ENCODE results near the gene SCN2B.

SCN2B gene

DNA sequence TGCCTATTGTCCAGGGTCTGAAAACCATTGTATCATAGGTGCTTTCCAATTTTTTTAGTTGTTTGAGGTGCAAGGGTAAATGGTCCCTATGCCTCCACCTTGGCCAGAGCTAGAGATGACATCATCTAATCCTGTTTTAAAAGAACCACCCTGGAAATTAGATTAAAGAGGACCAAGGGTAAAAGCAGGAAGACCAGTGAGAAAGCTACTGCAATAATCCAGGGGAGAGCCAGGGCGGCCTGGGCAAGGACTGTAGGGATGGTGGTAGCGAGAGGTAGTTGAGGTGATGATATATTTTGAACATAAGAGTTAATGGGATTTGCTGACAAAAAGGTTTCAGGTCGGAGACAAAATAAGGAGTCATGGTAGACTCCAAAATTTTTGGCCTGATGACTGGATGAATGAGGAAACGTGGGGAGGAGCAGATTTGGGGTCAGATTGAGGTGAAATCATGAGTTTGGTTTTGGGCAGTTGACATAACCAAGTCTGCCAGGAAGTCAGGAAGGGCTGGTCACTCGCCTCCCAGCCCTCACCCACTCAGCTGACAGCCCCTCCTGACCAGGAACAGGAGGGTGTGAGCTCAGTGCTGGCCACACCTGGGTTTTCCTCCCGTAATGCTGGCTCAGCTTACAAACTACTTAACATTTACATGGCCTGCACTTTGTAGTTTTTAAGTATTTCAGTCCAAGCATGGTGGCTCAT, 46.8 kb downstream of the SCN2B start:
- DNase-seq: no peak

DNA sequence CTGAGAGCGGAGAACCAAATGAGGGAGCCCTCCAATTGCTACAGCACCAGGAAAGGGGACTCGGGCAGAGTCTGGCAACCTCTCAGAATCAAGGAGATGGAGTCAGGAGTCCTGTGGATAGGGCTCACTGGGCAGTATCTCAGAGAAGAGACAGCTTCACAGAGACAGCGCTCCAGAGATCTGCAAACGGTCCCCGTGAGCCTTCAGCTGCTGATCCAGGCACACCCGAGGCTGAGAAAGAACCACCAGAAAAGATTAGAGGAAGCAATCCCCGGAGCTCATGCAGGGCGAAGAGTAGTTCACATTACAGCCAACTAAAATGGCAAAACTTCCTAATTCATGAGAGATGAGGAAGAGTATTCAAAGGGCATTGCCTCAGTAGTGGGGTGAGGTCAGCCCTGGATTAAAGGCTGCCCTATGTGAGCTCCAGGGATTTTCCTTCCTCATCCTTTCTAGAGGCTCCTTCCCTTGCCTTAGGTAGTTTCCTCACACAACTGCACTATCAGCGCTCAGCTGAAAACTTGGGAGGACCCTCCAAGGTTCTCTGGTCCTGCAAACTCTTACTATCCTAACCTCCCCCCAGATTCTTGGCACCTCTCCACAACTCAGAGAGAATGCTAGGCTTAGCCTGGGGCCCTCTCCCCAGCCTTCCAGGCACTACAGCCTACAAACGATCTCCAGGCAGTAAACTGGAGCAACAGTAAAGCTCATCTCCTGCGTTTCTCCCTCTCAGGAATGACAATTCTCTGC, 47.5 kb downstream of the SCN2B start:
- no peak for DNase-seq

DNA sequence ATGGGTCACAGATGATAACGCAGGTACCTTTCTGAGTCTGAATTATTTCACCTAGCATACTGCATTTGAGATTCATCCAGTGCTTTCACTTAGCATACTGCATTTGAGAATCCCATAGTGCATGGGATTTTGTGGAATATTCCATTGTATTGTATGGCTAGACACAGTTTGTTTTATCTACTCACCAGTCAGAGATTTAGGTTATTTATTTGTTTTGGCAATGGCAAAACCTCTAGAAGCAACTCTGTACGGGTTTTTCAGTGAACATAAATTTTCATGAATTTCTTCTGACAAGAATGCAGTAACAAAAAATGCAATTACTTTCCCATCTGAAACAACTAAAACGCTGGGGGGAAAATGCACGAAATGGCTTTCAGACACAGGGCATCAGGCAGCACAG, 48.1 kb downstream of the SCN2B start:
- DNase-seq: no peak

DNA sequence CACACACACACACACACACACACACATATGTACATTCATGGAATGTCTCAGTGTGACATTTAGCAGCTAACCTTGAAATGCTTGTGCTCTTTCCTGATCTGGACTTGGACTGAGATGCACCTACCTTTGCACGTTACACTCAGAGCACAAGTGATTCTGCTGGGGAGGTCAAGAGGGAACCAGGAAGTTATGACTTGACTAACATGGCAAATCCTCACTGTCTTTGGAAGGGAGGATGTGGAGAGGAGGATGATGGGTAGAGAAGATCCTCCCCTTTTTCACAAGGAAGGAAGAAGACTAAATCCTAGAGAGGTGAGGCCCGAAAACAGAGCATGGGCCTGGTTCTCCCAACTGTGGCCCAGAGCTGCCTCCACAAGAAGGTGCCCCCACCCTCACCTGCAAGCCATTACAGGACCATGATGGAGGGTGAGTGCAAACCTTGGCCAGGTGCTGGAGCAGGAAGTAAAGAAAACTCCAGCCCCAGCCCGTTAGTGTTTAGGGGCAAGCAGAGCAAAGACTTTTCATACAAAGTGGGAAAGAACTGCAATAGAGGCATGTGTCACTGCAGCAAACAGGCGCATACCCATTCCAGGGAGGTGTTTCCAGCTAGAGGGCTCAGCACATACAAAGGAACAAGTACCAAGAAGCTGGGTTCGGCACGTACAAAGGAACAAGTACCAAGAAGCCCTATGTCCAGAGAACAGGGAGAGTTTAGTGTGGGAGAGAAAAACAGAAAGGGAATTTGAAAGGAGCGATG, 50.2 kb downstream of the SCN2B start:
- no peak for DNase-seq

DNA sequence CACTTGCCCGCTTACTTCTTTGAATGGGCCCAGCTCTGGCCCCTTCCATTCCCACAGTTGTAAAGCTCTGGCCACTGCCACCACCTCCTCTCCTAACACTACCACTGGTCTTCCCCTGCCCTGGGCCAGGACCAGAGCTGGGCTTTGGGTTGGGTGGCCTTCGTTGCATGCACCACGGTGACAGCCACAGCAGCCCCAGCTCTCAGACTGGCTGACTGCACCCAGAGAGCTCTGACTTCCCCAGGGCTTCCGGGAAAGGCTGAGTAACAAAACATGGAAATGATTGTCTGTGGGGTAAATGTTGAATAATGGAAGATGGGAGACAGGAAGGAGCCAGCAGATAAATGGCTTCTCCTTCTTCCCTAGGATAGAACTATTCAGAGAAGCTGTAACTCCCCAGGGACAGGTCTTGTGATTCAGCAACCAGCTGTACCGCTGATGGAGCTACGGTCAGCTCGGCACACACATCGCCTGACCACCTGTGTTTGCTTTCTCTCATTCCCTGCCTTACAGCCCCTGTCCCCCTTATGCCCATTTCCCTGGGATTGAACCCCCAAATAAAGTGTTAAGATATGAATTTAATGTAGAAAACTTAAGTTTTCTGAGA, 51.4 kb downstream of the SCN2B start:
- DNase-seq: no peak

DNA sequence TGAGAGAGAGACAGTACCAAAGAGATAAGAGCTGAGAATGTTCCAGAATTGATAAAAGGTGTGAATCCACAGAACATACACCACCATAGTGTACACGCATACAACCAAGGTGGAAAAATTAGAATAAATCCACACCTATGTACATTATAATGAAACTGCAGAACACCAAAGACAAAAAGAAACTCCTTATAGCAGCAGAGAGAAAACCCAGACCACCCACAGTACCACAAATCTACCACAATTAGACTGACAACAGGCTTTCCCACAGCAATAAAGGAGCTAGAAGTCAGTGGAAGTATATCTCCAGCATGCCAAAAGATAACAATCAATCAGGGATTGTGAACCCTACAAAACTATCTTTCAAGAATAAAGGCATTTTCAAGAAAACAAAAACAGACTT, 55.6 kb downstream of the SCN2B start:
- no peak for DNase-seq

DNA sequence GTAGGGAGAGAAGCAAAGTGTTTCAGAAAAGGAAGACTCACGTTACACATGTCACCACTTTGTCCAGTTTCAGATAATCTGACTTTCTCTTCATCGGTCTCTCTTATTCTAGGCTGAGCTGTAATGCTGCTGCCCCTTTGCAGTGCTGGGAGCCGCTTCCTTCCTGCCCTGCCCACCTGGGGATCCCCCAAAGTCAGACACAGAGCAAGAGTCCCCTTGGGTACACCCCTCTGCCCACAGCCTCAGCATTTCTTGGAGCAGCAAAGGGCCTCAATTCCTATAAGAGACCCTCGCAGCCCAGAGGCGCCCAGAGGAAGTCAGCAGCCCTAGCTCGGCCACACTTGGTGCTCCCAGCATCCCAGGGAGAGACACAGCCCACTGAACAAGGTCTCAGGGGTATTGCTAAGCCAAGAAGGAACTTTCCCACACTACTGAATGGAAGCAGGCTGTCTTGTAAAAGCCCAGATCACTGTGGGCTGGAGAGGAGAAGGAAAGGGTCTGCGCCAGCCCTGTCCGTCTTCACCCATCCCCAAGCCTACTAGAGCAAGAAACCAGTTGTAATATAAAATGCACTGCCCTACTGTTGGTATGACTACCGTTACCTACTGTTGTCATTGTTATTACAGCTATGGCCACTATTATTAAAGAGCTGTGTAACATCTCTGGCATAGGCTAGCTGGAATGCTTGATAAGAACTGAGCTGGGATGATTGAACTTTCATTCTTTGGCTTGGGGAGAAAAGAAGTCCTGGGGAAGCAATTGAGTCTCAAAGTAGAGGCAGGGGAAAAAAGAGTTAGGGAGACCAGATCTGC, 58.4 kb downstream of the SCN2B start:
- DNase-seq: no peak

DNA sequence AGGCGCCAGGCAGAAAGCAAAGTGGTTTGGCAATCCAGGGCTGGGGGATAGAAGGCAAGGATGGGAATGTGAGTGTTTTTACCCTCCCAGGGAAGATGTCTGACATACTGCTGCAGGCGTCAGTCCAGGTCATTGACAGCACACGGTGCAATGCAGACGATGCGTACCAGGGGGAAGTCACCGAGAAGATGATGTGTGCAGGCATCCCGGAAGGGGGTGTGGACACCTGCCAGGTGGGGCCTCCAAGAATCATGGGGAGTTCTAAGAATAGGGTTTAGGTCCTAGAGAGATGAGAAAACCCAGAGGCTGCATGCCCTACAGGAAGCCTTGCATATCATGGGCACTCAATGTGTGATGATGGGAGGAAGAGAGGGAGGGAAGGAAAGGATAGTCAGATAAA, 61.4 kb downstream of the SCN2B start:
- DNase-seq: no peak

DNA sequence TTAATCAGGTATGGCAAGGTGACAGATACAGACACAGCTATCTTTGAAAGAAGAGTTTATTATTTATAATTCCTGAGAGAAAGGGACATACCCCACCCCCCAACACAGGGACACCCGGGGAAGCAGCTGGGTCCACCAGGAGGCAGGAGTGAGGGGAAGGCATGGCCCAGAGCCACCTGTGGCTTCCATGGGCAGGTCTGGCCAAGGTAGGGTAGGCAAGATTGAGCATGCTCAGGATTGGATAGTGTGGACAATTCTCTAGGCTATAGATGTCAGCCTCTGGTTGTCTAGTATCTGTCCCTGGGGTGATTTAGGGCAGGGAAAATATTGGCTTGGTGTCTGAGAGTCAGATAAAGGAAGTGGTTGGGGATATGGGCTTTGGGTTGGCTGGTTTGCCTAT, 62.2 kb downstream of the SCN2B start:
- no peak for DNase-seq

DNA sequence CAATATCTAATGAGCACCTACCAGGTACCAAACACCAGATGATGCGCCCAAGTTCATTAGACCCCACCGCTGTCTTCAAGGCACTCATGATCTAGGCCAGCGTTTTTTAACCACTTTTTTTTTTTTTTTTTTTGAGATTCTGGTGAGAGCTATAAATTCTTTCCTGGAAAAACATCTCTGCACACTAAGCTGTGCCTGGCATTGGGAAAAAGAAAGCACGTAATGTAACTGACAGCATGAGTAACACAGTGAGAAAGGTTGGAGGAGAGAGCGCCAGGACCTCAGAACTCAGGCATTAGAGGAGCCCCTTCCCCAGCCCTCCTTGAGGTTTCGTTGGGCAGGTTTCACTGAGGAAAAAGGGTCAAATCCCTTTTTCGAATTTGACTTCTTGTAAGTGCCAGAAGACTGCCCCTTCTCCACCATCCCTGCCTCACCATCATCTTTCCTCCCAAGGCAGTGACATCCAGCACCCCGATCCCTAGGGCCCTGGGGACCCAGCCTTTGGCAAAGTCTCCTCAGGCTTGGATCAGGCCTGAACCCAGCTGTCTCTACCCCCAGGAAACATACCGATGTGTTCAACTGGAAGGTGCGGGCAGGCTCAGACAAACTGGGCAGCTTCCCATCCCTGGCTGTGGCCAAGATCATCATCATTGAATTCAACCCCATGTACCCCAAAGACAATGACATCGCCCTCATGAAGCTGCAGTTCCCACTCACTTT, 63.6 kb downstream of the SCN2B start:
- no peak for DNase-seq

Measured in activated naive CD4-positive, alpha-beta T cell (primary cell).